Ovary (tissue), 9 donors: ENCODE results near the gene ATP2A2. TPM values are rescaled to one million over a fixed set of nuclear protein-coding genes. Genes with fewer than 3 reads are reported as not detected.
"Not testable (repeated sequence)": the region's sequence is repeated elsewhere in the genome, so short reads cannot be mapped to it uniquely, and the experiment has no call there.

Source experiments
- DNase-seq, 5 donors: peaks; one replicate each; pipeline ENCODE4 v3.0.0-alpha.2; 2019 to 2020
- H3K27ac ChIP-seq, 2 donors: fragments of 200-600 bp; one replicate each; pipeline versions ENCODE4 v1.5.1 to v1.8.0; 2019 to 2022
- H3K27me3 ChIP-seq: fragments of 200-600 bp; one replicate; pipeline ENCODE4 v1.8.0; 2022
- H3K36me3 ChIP-seq: fragments of 200-600 bp; sonication (generic); one replicate; pipeline ENCODE4 v1.5.1; 2019
- H3K4me1 ChIP-seq: one replicate; pipeline ENCODE4 v1.8.1; 2013; ENCODE audit warnings: mild to moderate bottlenecking, moderate library complexity; ENCODE audit not compliant: insufficient read depth
- H3K4me3 ChIP-seq: fragments of 200-600 bp; sonication (generic); one replicate; pipeline ENCODE4 v1.5.1; 2017
- H3K9me3 ChIP-seq, 2 donors: fragments of 200-600 bp in 1 of 2; sonication (generic) in 1 of 2; one replicate each; pipeline versions ENCODE4 v1.5.1 to v1.8.1; 2013 to 2019; ENCODE audit warnings: mild to moderate bottlenecking in 1 of 2, moderate library complexity in 1 of 2
- CTCF ChIP-seq, 3 donors: fragments of 450-650 bp in 2 of 3; fragments of 200-600 bp in 1 of 3; IDR thresholded peaks; one replicate each; pipeline versions ENCODE4 v1.5.1 to v1.8.0; 2016 to 2022; ENCODE audit warnings: antibody characterized with exemption in 3 of 3, mild to moderate bottlenecking in 1 of 3
- EP300 ChIP-seq: sonication (generic); formaldehyde crosslinking; IDR thresholded peaks from one replicate; pipeline ENCODE4 v1.6.1; 2017; ENCODE audit warnings: antibody characterized with exemption
- POLR2A ChIP-seq: fragments of 450-650 bp; IDR thresholded peaks from one replicate; pipeline ENCODE4 v1.6.1; 2017; ENCODE audit warnings: antibody characterized with exemption, mild to moderate bottlenecking, moderate library complexity
- WGBS, 3 donors: extraction: QIAGEN DNeasy Blood & Tissue Kit in 1 of 3; methylation state at CpG; one replicate each; pipeline versions ENCODE4 v1.1.5 to v1.1.7; 2013 to 2017; 5-methylcytosine and 5-hydroxymethylcytosine counted together
- intact Hi-C, 4 donors: fragments of 100-400 bp; cut with DNase I; formaldehyde crosslinking; loops; one replicate each; pipeline versions ENCODE4 v1.11.0 to v1.15.1; 2022 to 2023
- polyA plus RNA-seq, 2 donors: library from polyadenylated mRNA; stranded (reverse); fragments of 200-250 nt in 1 of 2; fragments of 350-450 nt in 1 of 2; fragmentation: Illumina TruSeq in 1 of 2; extraction: RNeasy Lipid Tissue Mini Kit (QIAGEN cat#74804) in 1 of 2; gene quantifications; one replicate each; pipeline ENCODE4 v1.2.3, GENCODE V29; 2013 to 2014
- total RNA-seq, 7 donors: library from RNA; depleted of rRNA in 2 of 7; stranded (reverse); fragments of >200 nt in 2 of 7; fragmentation: NEBNext Ultra II Directional in 3 of 7; extraction: Animal tissue kit (Norgen Biotek cat#: 25700) in 3 of 7; gene quantifications; one replicate each; pipeline versions ENCODE4 v1.1.0 to v1.2.4, GENCODE V29; 2016 to 2023
- donor health status: DM: no; HTN: no; CAD: no; lungs with moderate emphysema.
- donor health status: DM: no; HTN: no; CAD: no.
- donor health status: Bipolar disorder and iron deficiency.
- donor health status: DM: yes; HTN: yes; CAD: no.
- donor health status: DM: no; HTN: no; CAD: no.
- donor health status: DM: yes; HTN: yes; CAD: no.

The ATP2A2 gene
- total and polyA plus RNA-seq, 9 donors: 54.2 to 183 (median 137) TPM

DNA sequence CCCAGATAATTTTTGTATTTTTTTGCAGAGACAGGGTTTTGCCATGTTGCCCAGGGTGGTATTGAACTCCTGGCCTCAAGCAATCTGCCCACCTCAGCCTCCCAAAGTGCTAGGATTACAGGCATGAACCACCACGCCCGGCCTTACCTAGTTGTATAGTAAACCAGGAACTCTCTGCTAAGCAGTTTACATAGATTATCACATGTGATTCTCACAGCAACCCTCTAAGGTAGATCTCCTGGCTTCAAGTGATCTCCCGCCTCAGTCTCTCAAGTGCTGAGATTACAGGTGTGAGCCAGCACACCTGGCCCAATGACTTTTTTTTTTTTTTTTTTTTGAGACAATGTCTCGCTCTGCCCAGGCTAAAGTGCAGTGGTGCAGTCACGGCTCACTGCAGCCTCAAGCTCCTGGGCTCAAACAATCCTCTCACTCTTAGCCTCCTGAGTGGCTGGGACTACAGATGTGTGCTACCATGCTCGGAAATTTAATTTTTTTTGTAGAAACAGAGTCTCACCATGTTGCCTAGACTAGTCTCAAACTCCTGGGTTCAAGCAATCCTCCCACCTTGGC lies 26.0 kb upstream of the ATP2A2 start:
- WGBS, 3 donors: 96 to 99% (median 97%) methylated on average over 6 of the region's 6 CpGs
- DNase-seq: no peak
- H3K4me1 ChIP-seq: peaks cover 7% of the 10 kb centered on the region
- TF ChIP-seq POLR2A (no peak), CTCF (IDR thresholded peaks at IDR 0.05) (no peak)
- H3K36me3 ChIP-seq: no peaks in the 10 kb centered on the region
- no peak overlapping the region for H3K4me3 ChIP-seq
- no peaks in the 10 kb centered on the region for H3K9me3 ChIP-seq
- H3K27me3 ChIP-seq: no peaks in the 10 kb centered on the region
- intact Hi-C loops: no loop called here
- no peak overlapping the region for H3K27ac ChIP-seq

DNA sequence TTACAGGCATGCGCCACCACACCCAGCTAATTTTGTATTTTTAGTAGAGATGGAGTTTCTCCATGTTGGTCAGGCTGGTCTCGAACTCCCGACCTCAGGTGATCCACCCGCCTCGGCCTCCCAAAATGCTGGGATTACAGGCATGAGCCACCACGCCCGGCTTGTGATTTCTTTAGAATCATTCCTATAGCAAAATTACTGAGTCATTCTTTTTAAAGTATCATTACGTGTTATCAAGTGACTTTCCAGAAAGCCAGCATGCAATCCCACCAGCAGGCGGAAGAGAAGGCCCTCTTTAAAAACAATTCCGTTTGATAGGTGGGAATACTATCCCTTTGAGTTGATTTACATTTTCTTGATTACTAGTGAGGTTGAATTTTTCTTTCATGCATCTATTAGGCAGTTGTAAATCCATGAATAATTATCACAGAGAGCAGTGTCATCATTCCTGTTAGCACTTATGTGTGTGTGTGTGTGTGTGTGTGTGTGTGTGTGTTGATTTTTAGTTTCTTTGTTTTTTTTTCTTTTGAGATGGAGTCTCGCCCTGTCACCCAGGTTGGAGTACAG lies 25.1 kb upstream of the ATP2A2 start:
- H3K36me3 ChIP-seq, H3K27ac ChIP-seq, DNase-seq, intact Hi-C loops, H3K4me1 ChIP-seq, H3K9me3 ChIP-seq, H3K27me3 ChIP-seq, H3K4me3 ChIP-seq: not testable (repeated sequence)
- 92 to 95% (median 93%) methylated on average over 11 of the region's 11 CpGs for WGBS, 3 donors

GRCh38 chr12:110256780-110257431 lies 24.1 kb upstream of the ATP2A2 start:
- intact Hi-C loops: no loop called here
- no peaks in the 10 kb centered on the region for H3K9me3 ChIP-seq

GRCh38 chr12:110258466-110258865 lies 22.6 kb upstream of the ATP2A2 start:
- TF ChIP-seq POLR2A (no peak), EP300 (no peak), CTCF (IDR thresholded peaks at IDR 0.05) (no peak)
- 81 to 90% (median 83%) methylated on average over 12 of the region's 12 CpGs for WGBS, 3 donors
- Histone ChIP-seq H3K27ac (no peak overlapping the region), H3K4me3 (no peak overlapping the region), H3K36me3 (no peaks in the 10 kb centered on the region), H3K4me1 (peaks cover 5% of the 10 kb centered on the region), H3K27me3 (no peaks in the 10 kb centered on the region), H3K9me3 (no peaks in the 10 kb centered on the region)
- DNase-seq: peak in 1 of 5 donors; percentile 15
- intact Hi-C loops: no loop called here

More at GRCh38 chr12:110256780-110257431, 24.1 kb upstream of the ATP2A2 start:
- Histone ChIP-seq H3K27me3 (no peaks in the 10 kb centered on the region), H3K36me3 (no peaks in the 10 kb centered on the region), H3K4me3 (no peak overlapping the region), H3K27ac (no peak overlapping the region), H3K4me1 (peaks cover 7% of the 10 kb centered on the region)
- TF ChIP-seq CTCF (IDR thresholded peaks at IDR 0.05) (no peak), EP300 (no peak), POLR2A (no peak)
- peak in 2 of 5 donors; percentile 36 to 58 for DNase-seq
- 50 to 53% (median 52%) methylated on average over 12 of the region's 12 CpGs for WGBS, 3 donors
